ENCODE data around the gene TAF15. TPM values are rescaled to one million over a fixed set of nuclear protein-coding genes. Genes with fewer than 3 reads are reported as not detected.

The TAF15 gene
- total and polyA plus RNA-seq, 2 of the 13 experiments (the other 11 are each of a cell fraction or from before 2014, with no cell fraction given): 25.2 to 26.5 TPM

- POLR2A ChIA-PET: no interaction called here
- Histone ChIP-seq H3K79me2 (ENCODE audit: insufficient read depth, low read length) (no peaks in the 10 kb centered on the region), H3K27me3 (ENCODE audit: control insufficient read depth in 1 of 2, insufficient read depth in 2 of 2, low read length in 2 of 2) (no peaks in the 10 kb centered on the region), H3K4me2 (ENCODE audit: low read depth, low read length) (no peak overlapping the region), H3K9ac (ENCODE audit: insufficient read depth, low read depth, low read length) (no peak overlapping the region), H3K36me3 (replicated peaks in 1 of 2; ENCODE audit: control insufficient read depth in 1 of 2, insufficient read depth in 2 of 2, low read length in 2 of 2) (no peaks in the 10 kb centered on the region), H3K27ac (ENCODE audit: extremely low read length, insufficient read depth, low read length) (no peak overlapping the region), H4K20me1 (ENCODE audit: insufficient read depth, low read length) (no peaks in the 10 kb centered on the region), H3K4me1 (ENCODE audit: insufficient read depth, low read length) (peaks cover 21% of the 10 kb centered on the region), H3K4me3 (replicated peaks in 1 of 3; ENCODE audit: insufficient read depth in 1 of 3, low read depth in 2 of 3, low read length in 3 of 3) (no peak overlapping the region), H2AFZ (ENCODE audit: low read length) (no peak overlapping the region), H3K9me3 (ENCODE audit: low read length) (no peaks in the 10 kb centered on the region)
- in situ Hi-C loops (cut with HindIII; ENCODE audit: extremely low pct_ligation_motif_present, low pct_unique_long_range_greater_than_20kb) (no loop called here), intact Hi-C loops (cut with micrococcal nuclease; ENCODE audit: unreplicated experiment) (no loop called here)
- DNase-seq (ENCODE audit: low spot score) (no peak), FAIRE-seq (no peak), ATAC-seq (no peak)
- TF ChIP-seq ZMYM2 (CRISPR knock-in tag; IDR thresholded peaks at IDR 0.05) (no peak), ZNF790 (CRISPR knock-in tag; IDR thresholded peaks at IDR 0.05; ENCODE audit: borderline replicate concordance) (no peak)
- CTCF ChIA-PET (ENCODE audit: low intra/inter-chr PET ratio, low total read pairs): no interaction called here
- 81% methylated on average over 3 of the region's 3 CpGs for WGBS (ENCODE audit: low lambda C conversion rate)
- no TSS peak for BruUV-seq (replicated peaks)
Measured at GRCh38 chr17:35867574-35867973, 58.3 kb downstream of the TAF15 start.

- Histone ChIP-seq H3K4me1 (ENCODE audit: insufficient read depth, low read length) (peaks cover 21% of the 10 kb centered on the region), H3K4me3 (replicated peaks in 1 of 3; ENCODE audit: insufficient read depth in 1 of 3, low read depth in 2 of 3, low read length in 3 of 3) (no peak within 1 kb of the TSS), H3K27me3 (ENCODE audit: control insufficient read depth in 1 of 2, insufficient read depth in 2 of 2, low read length in 2 of 2) (no peaks in the 10 kb centered on the region), H3K36me3 (replicated peaks in 1 of 2; ENCODE audit: control insufficient read depth in 1 of 2, insufficient read depth in 2 of 2, low read length in 2 of 2) (no peaks in the 10 kb centered on the region), H4K20me1 (ENCODE audit: insufficient read depth, low read length) (no peaks in the 10 kb centered on the region), H3K4me2 (ENCODE audit: low read depth, low read length) (no peak within 1 kb of the TSS), H2AFZ (ENCODE audit: low read length) (no peak within 1 kb of the TSS), H3K27ac (ENCODE audit: extremely low read length, insufficient read depth, low read length) (peak within 1 kb of the TSS; percentile 22), H3K9ac (ENCODE audit: insufficient read depth, low read depth, low read length) (no peak within 1 kb of the TSS), H3K79me2 (ENCODE audit: insufficient read depth, low read length) (no peaks in the 10 kb centered on the region), H3K9me3 (ENCODE audit: low read length) (no peaks in the 10 kb centered on the region)
- ATAC-seq (peak; percentile 17; the same call in 1 of the 3 replicates), FAIRE-seq (no peak), DNase-seq (ENCODE audit: low spot score) (no peak)
- POLR2A ChIA-PET: no interaction called here
- no peak for TF ChIP-seq TIGD3 (CRISPR knock-in tag; IDR thresholded peaks at IDR 0.05; ENCODE audit: borderline replicate concordance)
- TF ChIP-seq SP140L (CRISPR knock-in tag; IDR thresholded peaks at IDR 0.05; ENCODE audit: borderline replicate concordance): no peak
- TF ChIP-seq ELK4 (CRISPR knock-in tag; IDR thresholded peaks at IDR 0.05; ENCODE audit: borderline replicate concordance): no peak
- TF ChIP-seq ZFP1 (CRISPR knock-in tag; IDR thresholded peaks at IDR 0.05): peak; percentile 74; the same call in 1 of the 2 replicates
- WGBS (ENCODE audit: low lambda C conversion rate): 0% methylated on average over 3 of the region's 3 CpGs
- no TSS peak for BruUV-seq (replicated peaks)
- intact Hi-C loops (cut with micrococcal nuclease; ENCODE audit: unreplicated experiment): no loop called here
- CTCF ChIA-PET (ENCODE audit: low intra/inter-chr PET ratio, low total read pairs): no interaction called here
- in situ Hi-C loops (cut with HindIII; ENCODE audit: extremely low pct_ligation_motif_present, low pct_unique_long_range_greater_than_20kb): no loop called here
Measured at GRCh38 chr17:35868737-35869136, 59.5 kb downstream of the TAF15 start, which contains the start of gene HEATR9. Gene HEATR9 (minus strand): TSS chr17:35868891. CDS start chr17:35868742, 149 bp downstream.

Data from HepG2 (cell line).